GM18868 (cell line): ENCODE data around the gene AK9.
"Not testable (repeated sequence)": the region's sequence is repeated elsewhere in the genome, so short reads cannot be mapped to it uniquely, and the experiment has no call there.

ENCODE experiments used
- ATAC-seq: cut with Tn5 transposase; IDR thresholded peaks from one replicate; pipeline ENCODE4 v1.9.1; 2021; ENCODE audit warnings: mild to moderate bottlenecking, moderate library complexity; ENCODE audit not compliant: unreplicated experiment

AK9 gene

DNA sequence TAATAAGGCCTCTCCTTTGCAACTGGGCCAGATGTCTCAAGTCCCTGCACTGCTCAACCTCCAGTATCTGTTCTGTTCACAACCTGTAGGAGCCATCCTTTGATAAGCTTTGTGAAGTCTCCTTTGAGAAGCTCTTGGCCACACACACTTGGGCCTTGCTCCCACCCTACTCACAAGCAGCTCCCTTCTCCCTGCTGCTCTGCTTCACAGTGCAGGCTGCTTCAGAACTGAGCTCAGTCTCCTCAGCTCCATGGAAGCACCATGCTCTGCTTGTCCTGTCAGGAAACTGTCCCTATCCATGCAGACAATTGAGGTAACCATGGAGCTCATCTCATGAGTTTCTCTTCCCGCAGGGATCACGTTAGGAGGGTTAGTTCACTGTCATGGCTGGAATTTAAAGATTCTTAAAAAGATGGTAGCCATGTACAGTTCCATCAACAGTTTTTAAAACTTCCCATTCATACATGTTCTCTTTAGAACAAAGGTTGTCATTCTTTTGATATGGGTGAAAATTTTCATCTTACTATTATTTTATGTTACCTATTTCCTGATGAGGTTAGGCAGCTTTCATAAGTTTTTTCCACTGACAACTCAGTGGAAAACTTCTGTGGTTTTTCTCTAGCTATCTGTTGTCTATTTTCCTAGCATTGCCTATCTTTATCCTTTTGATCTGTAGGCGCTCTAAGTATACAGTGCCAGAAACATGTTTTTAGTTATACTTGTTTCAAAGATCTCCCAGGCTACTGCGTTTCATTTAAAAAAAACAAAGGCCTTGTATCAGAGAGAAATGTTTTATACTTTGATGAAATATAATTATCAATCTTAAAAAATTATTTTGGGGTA, 62.6 kb downstream of the AK9 start:
- ATAC-seq, result no peak

DNA sequence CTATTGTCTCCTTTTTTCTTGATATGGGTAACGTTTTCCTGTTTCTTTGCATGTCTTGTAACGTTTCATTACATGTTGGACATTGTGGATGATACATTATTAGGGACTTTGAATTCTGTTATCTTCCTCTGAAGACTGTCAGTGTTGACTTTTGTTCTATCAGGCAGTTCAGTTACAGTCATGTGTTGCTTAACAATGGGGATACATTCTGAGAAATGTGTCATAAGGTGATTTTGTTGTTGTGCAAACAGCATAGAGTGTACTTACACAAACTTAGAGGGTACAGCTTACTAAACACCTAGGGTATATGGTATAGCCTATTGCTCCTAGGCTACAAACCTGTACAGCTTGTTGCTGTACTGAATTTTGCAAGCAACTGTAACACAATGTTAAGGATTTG, 64.7 kb downstream of the AK9 start:
- ATAC-seq, result no peak

DNA sequence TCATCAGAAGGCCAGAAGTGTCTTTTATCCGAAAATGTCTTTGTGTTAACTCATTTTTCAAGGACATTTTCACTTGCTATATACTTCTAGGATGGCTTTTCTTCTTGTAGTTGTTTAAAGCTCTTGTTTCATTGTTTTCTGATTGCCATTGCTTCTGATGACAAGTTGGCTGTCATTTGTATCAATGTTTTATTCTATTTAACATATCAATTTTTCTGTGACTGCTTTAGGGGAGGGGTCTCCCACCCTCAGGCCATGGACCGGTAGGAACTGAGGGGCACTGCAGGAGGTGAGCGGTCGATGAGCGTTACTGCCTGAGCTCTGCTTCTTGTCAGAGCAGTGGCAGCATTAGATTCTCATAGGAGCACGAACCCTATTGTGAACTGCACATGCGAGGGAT, 65.8 kb downstream of the AK9 start:
- ATAC-seq, result no peak

DNA sequence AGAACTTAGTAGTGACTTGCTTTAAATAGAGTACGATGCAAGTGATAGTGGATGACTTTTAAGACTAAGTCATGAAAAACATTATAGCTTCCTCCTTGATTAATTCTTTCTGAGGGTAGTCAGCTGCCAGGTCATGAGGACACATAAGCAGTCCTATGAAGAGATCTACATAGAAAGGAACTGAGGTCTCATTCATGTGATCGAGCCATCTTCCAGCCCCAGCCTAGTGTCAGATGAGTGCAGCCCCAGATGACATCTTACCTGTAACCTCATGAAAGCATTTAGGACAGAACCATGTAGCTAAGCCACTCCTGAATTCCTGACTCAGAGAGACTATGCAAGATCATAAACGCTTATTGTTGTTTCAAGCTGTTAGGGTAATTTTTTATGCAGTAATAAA, 67.7 kb downstream of the AK9 start:
- no peak for ATAC-seq

DNA sequence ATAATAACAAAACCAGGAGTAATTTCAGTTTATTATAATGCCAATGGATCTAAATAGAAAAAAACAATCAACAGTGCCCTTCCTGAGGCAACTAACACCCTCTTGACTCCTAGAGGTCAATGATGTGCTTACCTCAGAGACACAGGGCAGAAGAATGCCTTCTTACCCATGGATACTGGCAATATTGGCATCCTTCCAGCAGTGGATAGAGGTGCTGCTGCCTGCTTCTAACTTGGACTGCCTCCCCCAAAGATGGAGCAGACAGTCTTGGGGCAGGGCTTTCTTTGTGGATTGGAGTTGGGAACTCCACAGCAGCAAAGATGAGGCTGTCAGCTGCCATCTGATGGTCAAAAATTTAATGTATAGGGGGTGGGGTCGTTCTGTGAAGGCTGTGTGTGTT, 78.7 kb downstream of the AK9 start:
- ATAC-seq, result no peak

DNA sequence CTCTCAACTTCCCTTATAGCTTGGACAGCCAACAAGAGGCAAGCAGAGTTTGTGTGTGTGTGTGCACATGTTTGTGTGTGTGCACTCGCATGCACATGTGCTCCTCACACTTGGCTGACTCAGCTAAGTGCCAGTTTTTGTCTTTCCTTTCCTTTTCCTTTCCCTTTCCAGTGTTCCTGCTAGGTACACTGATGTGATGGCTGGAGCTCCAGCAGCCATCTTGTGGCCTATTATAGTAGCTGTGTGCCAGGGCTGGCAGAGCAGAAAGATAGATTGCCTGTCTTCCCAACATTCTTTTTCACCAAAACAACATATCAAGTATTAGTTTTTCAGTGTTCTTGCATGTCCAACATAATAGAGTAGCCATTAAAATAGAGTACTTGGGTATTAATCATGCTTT, 79.5 kb downstream of the AK9 start:
- no peak for ATAC-seq

DNA sequence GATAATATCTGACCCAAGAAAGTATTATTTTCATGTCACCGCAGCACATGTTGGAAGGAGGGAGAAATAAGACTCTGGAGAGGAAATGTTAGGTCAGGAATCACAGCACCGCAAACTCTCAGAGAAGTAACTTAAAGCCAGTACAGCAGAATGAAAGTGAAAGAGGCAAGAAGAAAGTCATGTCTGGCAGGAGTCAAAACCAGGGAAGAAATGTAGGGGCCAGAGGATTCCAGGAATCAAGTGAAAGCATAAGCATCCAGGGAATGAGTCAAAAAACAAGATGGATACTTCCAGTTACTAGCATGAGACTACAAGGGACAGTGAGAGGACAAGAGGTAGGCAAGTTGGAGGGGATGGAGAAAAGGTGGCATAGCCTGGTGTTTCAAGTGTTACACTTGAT, 80.4 kb downstream of the AK9 start:
- ATAC-seq, result no peak

DNA sequence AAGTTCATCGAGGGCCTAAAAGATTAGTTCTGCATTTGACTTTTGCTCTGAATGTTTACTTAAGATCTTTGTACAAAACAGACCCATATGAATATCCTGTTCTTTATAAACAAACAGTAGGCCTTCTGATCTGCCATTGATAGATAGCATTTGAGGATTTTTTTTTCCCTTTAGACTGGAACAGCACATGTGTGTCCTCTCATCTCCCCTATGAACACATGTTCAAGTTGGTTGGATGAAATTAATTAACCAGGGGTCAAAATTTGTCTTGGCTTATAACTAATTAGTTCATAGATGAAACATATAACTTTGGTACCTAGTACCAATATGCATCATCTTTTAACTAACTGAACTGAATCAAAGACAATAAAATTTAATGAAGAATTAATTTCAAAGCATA, 81.3 kb downstream of the AK9 start:
- ATAC-seq, result no peak

DNA sequence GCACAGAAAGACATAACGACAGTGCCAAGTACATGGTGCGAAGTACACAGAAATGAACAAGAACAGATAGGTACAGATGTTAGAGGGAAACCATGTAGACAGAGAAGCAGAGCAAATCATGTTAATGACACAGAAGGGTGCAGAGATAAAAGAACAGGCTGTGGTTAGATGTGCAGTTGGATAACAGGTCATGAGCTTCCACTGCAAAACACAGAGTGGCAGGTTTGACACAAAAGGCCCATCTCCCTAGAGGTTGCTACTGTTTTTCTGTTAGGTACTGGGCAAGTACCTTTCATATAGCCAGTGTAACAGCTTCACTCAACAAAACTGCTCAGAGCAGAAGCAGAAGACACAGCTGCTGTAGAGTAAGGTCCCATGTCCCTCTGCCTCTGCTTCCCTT, 84.6 kb downstream of the AK9 start:
- no peak for ATAC-seq

DNA sequence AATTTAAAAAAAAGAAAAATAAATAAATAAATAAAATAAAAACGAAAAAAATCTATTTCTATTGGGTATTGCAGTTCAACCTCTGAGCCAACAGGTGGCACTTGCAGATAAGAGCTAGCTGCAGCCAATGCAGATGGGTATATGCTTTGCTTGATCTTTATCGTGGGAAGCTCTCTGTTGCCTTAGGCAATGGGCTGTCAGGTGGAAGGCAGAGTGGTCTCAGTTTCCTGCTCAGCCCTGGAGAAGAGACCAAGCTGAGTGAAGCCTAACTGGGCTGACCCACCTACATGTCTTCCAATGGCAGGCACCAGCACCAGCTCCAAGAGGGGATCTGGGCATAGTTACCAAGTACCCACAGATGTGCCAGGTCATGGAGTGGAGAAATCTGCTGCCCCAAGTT, 95.0 kb downstream of the AK9 start:
- ATAC-seq, result no peak

DNA sequence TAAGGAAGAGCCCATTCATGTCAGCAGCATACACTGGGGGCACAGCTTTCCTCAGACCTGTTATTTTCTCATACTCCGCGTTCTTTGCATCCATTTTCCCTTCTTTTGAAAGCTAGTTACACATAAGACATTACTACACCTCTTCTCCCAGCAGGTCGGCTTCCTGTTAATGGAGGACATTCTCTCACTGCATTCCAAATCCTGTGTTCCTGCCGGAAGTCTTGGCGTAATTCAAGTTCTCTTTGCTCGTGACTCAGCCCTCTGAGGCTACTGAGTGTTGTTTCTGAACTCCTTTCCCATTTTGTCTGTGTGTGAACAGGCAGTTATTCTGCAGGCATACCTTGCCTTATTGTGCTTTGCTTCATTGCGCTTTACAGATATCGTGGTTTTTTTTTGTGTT, 110.5 kb downstream of the AK9 start:
- ATAC-seq, result no peak

DNA sequence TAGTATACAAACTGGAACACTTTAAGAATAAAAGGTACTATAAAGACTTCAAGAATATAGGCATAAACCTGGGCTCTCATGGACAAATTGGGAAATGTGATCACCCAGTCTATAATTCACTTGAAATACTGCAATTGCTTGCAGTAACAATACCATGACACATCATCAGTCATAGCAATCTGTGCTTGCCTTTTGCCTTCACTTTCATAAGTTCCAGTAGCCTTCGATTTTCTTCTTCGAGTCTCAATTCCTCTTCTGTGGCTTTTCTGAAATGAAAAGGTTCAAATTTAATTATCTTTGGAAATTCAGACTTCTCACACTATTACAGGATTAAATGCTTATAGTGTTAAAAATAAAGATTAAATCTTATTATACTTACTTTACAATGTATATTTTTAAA, 111.6 kb downstream of the AK9 start:
- peak; percentile 95 for ATAC-seq

DNA sequence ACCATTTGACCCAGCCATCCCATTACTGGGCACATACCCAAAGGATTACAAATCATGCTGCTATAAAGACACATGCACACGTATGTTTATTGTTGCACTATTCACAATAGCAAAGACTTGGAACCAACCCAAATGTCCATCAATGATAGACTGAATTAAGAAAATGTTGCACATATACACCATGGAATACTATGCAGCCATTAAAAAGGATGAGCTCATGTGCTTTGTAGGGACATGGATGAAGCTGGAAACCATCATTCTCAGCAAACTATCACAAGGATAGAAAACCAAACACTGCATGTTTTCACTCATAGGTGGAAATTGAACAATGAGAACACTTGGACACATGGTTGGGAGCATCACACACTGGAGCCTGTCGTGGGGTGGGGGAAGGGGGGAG, 121.1 kb downstream of the AK9 start:
- not testable (repeated sequence) for ATAC-seq

DNA sequence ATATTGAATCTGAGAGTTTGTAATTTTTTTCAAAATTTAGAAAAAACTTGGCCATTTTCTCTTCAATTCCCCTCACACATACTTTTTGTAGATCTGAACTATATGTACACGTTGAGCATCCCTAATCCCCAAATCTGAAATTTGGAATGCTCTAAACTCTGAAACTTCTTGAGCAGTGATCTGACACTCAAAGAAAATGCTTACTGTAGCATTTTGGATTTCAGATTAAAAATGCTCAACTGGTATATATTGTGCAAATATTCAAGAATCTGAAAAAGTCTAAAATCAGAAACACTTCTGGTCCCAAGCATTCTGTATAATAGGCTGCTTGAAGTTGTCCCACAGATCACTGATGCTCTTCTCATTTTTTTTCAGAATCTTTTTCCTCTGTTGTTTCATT, 129.2 kb downstream of the AK9 start:
- ATAC-seq, result no peak

DNA sequence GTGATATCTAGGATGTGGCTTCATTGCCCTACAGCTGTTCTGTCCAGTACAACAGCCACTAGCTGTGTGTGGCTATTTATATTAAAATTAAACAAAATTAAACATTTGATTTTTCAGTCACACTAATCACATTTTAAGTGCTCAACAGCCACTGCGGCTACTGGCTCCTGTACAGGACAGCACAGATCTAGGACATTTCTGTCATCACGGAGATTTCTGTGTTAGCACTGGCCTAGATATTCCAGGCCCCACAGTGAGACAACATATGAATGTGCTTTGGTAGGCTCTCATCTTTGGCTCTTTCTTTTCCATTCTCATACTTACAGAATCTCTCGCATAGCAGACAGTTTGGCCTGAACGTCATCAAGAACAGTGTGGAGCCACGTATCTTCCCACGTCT, 159.6 kb downstream of the AK9 start:
- ATAC-seq, result no peak

DNA sequence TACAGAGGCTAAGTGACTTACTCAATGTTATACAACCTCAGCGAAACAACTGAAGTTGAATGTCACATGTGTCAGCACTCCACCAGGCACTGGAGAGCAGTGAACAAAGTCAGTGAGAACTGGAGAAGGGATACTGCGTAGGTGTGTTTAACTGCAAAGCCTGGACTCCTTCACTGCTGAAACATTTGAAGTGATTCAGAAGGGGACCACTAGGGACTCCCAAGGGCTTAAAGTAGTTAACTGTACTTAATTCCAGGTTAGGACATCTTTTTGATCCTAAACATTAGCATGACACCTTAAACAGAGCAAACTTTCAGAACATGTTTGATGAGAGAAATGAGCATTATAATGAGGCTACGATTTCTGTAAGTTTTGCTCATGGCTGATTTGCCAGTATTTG, 163.0 kb downstream of the AK9 start:
- ATAC-seq, result no peak

DNA sequence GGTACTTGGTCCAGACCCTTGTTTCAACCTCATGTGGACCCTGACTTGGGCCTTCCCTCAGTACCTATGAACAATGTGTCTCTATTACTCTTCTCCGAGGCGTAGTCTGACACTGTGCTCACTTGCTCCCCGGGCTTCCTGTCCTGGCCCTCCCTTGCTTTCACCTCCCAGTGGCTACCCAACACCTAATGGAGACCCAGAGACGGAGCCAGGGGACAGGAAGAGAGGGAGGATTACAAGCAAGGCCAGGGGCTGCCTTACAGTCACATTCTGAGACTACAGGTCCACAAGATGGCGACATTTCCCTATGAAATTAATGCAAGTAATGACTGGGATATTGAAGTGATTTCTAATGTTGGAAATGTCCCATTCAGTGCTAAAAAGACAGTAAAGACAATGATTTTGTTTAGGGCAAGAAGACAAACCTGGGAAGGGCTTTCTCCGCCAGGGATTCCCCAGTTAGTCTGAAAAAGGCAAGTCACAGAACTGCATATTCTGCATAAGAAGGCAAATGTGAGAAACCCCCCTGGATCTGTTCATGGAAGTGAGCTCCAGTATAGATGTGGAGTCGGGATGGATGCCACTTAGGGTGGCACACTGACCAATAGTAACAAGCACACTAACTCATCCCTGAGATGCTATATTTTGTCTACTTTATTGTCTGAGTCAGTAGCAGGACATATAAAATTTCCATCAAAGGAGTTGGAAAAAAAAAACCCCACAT, 163.9 kb downstream of the AK9 start:
- peak; percentile 71 for ATAC-seq

DNA sequence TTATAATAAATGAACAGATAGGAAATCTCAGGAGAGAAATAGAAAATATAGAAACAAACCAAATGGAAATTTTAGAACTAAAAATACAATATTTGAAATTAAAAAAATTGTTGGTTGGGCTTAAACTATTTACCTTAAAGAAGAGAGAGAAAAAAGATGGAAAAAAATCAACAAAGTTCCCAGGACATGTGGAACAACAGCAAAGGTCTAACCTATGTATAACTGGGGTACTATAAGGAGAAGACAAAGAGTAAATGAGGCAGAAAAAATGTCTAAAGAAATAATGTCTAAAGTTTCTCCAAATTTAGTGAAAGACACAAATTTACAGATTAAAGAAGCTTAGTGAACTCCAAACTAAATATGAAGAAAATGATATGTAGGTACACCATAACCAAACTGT, 166.9 kb downstream of the AK9 start:
- ATAC-seq, result no peak

DNA sequence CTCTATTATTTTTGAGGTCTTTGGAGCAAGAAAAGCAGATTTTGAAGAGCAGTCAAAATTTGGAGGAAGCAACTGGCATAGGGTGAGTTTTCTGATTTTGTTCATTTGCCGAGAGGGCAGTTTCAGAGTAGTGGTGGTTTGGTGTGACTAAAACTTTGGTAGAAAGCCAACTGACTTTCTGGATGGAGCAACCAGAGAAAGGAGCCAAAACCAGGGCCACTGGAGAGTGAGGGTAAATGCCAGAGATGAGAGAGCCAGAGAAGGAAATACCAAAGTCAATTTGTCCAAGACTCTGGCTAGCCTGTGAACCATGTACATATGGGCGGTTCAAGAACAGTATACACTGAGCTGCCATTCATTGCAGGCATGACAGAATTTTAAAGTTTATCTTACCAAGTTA, 167.5 kb downstream of the AK9 start:
- ATAC-seq, result no peak

DNA sequence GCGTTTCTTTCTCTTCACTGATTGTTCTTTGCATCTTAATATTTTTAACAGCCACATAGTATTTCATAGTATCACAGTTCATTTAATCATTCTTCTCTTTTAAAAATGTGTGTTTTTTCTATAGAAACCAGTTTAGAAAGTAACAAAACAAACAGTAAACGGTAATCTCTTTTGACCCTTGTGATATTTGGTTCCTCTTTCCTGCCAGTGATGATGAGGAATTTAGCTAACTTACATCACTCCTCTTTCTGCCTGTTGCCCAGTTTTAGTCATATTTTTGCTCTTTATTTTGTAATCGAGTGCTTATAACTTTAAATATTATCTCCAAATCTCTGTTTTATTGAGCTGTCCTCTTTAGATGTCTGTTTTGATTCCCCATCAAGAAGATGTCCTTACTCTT, 169.9 kb downstream of the AK9 start:
- no peak for ATAC-seq

DNA sequence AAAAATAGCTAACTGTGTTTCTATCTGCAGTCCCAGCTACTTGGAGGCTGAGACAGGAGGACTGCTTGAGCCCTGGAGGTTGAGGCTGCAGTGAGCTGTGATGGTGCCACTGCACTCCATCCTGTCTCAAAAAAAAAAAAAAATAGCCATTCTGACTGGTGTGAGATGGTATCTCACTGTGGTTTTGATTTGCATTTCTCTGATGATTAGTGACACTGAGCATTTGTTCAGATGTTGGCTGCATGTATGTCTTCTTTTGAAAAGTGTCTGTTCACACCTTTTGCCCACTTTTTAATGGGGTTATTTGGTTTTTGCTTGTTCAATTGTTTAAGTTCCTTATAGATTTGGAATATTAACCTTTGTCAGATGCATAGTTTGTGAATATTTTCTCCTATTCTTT, 171.4 kb downstream of the AK9 start:
- ATAC-seq, result not testable (repeated sequence)

DNA sequence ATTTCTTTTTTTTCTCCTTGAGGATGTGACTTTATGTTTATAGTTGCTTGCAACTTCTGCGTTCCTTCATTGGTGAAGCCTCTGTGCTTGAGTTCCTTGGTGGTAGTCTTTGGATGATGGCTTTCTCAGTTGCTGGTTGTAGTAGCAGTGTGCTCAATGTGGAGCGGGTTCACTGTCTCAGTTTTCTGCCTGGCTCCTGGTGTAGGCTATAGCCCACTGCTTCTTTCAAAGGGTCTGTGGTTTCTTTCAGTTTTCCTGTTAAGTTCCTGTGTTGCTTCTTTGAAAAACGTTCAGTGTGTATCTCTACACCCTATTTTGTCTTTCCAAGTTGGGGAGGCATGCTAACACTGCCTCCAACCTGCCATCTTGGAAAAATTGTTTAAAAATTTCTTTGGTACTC, 174.1 kb downstream of the AK9 start:
- no peak for ATAC-seq
